ENCODE measurements around the gene RALGPS1. TPM values are rescaled to one million over a fixed set of nuclear protein-coding genes. Genes with fewer than 3 reads are reported as not detected.
"Not testable (repeated sequence)": the region's sequence is repeated elsewhere in the genome, so short reads cannot be mapped to it uniquely, and the experiment has no call there.

Gene RALGPS1
- total RNA-seq, 2 experiments from 2014 or later: 2.5 to 4.1 TPM

DNA sequence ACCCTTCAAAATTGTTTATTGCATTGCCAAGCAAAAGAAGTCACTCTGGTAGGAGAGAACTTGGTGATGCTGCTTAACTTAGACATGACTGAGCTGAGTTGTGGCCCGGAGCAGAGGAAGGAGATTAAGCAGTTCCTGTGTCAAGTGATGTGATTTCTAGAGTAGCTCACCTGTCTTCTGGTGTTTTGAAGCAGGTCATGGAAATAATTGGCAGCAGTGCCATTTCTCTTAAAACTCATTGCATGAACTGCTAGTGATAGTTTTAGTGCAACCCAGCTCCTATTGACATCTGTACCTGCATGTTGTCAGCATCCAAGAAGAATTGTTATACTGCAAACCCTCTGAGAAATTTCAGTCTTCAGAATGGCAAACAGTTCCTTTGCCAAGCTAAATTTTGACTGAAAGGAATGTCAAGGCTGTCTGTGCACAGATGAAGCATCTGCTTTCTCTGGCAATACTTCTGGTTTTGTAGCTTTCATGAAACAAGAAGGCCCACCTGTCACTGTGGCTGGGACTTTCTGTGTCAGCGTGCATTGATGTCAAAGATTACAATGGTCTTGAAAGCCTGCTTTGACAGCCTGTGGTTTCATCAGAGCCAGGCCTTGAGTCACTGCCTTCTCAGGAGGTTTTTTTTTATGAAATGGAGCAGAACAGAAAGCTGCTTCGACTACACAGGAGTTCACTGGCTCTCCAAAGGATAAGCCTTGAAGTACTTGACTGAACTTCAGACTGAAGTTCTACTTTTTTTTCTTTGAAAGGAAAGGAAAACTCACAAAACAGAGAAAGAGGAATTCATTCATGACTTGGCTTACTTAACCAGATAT, 90.6 kb downstream of the RALGPS1 start:
- peak; percentile 83 for DNase-seq
- H3K27ac Mint-ChIP-seq: peak overlapping the region; percentile 76
- no peaks in the 10 kb centered on the region for H3K9me3 Mint-ChIP-seq (ENCODE audit: insufficient read depth)

GRCh38 chr9:127005770-127006314, 91.3 kb downstream of the RALGPS1 start:
- Mint-ChIP-seq H3K4me3 (no peak overlapping the region), H3K27me3 (ENCODE audit: low read depth) (peaks cover 4% of the 10 kb centered on the region), H3K27ac (peak overlapping the region; percentile 76), H3K9me3 (ENCODE audit: insufficient read depth) (no peaks in the 10 kb centered on the region), H3K36me3 (ENCODE audit: low read depth) (no peaks in the 10 kb centered on the region), H3K4me1 (ENCODE audit: low read depth) (peaks cover 29% of the 10 kb centered on the region)
- DNase-seq: no peak
- peak; percentile 6 for ATAC-seq
- CTCF ChIA-PET: interaction anchor here (0.9 to 2.8 kb wide), 5 partner anchors 19 to 193 kb away, joined by 3 to 29 read pairs (median 5); no protein-coding TSS in a partner anchor
- POLR2A ChIA-PET: interaction anchor here (1.5 kb wide), 1 partner anchor 19 kb away, joined by 21 read pairs; no protein-coding TSS in a partner anchor

More for the DNA sequence above, 90.6 kb downstream of the RALGPS1 start:
- ChIA-PET CTCF (interaction anchor here (0.7 to 2.8 kb wide), 8 partner anchors 19 to 300 kb away, joined by 3 to 29 read pairs (median 4); no protein-coding TSS in a partner anchor), POLR2A (interaction anchor here (1.0 to 1.5 kb wide), 2 partner anchors 19 to 44 kb away, joined by 4 to 21 read pairs; no protein-coding TSS in a partner anchor)
- H3K36me3 Mint-ChIP-seq (ENCODE audit: low read depth): no peaks in the 10 kb centered on the region
- H3K4me3 Mint-ChIP-seq: peak overlapping the region; percentile 30
- H3K27me3 Mint-ChIP-seq (ENCODE audit: low read depth): peaks cover 4% of the 10 kb centered on the region
- peaks cover 30% of the 10 kb centered on the region for H3K4me1 Mint-ChIP-seq (ENCODE audit: low read depth)
- peak; percentile 98 for ATAC-seq

DNA sequence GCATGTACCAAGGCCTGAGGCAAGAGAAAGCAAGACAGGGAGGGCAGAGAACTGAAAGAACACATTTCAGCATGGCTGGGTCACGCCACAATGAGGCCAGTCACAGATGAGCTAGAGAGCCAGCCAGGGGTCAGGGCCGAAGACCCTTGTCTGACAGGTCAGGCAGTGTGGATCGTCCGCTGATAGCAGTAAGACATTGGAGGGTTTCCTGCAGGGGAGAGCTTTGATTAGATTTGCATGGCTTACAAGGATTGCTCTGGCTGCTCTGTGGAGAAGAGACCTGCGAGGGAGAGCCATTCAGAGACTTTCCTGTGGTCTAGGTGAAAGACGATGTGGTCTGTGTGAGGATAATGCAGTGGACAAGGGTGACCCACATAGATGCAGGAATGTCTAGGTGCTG, 93.1 kb downstream of the RALGPS1 start:
- ATAC-seq: no peak
- H3K4me1 Mint-ChIP-seq (ENCODE audit: low read depth): peaks cover 29% of the 10 kb centered on the region

DNA sequence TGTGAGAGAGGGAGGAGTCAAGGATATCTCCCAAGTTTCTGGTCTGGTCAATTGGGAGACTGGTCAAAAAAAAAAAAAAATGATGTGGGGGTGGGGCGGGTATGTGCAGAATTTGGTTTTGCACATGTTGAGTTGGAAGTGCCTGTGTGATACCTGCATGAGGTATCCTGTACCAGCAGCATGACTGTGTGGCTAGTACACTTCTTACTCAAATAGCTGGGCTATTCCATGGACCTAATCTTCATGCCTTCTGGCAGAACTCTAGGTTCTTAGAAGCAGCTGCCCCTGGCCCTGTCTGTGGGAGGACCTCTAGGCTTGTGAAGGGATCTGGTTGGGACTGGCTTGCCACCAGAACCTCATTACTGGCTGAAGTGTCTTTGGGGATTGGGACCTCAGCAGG, 93.5 kb downstream of the RALGPS1 start:
- Mint-ChIP-seq H3K27me3 (ENCODE audit: low read depth) (peaks cover 10% of the 10 kb centered on the region), H3K27ac (no peak overlapping the region), H3K9me3 (ENCODE audit: insufficient read depth) (no peaks in the 10 kb centered on the region), H3K4me3 (no peak overlapping the region), H3K4me1 (ENCODE audit: low read depth) (peaks cover 29% of the 10 kb centered on the region), H3K36me3 (ENCODE audit: low read depth) (no peaks in the 10 kb centered on the region)
- ChIA-PET CTCF (interaction anchor here (1.2 to 1.5 kb wide), 3 partner anchors 16 to 30 kb away, joined by 3 to 6 read pairs (median 3); no protein-coding TSS in a partner anchor), POLR2A (interaction anchor here (0.9 to 1.4 kb wide), 2 partner anchors 24 to 144 kb away, joined by 3 read pairs; no protein-coding TSS in a partner anchor)
- ATAC-seq (no peak), DNase-seq (no peak)

More for the DNA sequence above, 93.1 kb downstream of the RALGPS1 start:
- Mint-ChIP-seq H3K9me3 (ENCODE audit: insufficient read depth) (no peaks in the 10 kb centered on the region), H3K27ac (no peak overlapping the region), H3K4me3 (no peak overlapping the region), H3K36me3 (ENCODE audit: low read depth) (no peaks in the 10 kb centered on the region), H3K27me3 (ENCODE audit: low read depth) (peaks cover 10% of the 10 kb centered on the region)
- CTCF ChIA-PET: interaction anchor here (1.0 to 1.2 kb wide), 4 partner anchors 11 to 41 kb away, joined by 3 to 4 read pairs (median 3); no protein-coding TSS in a partner anchor
- POLR2A ChIA-PET: interaction anchor here (1.4 kb wide), 1 partner anchor 144 kb away, joined by 3 read pairs; no protein-coding TSS in a partner anchor
- no peak for DNase-seq

- DNase-seq (no peak), ATAC-seq (no peak)
- Mint-ChIP-seq H3K27me3 (ENCODE audit: low read depth) (peaks cover 22% of the 10 kb centered on the region), H3K4me3 (no peak overlapping the region), H3K4me1 (ENCODE audit: low read depth) (peaks cover 8% of the 10 kb centered on the region), H3K27ac (no peak overlapping the region), H3K9me3 (ENCODE audit: insufficient read depth) (no peaks in the 10 kb centered on the region), H3K36me3 (ENCODE audit: low read depth) (no peaks in the 10 kb centered on the region)
- CTCF ChIA-PET: no interaction called here
- POLR2A ChIA-PET: no interaction called here
These were observed 97.2 kb downstream of the RALGPS1 start for GRCh38 chr9:127011772-127012171.

- Mint-ChIP-seq H3K4me3 (no peak overlapping the region), H3K36me3 (ENCODE audit: low read depth) (no peaks in the 10 kb centered on the region), H3K9me3 (ENCODE audit: insufficient read depth) (no peaks in the 10 kb centered on the region), H3K4me1 (ENCODE audit: low read depth) (peaks cover 7% of the 10 kb centered on the region), H3K27ac (no peak overlapping the region), H3K27me3 (ENCODE audit: low read depth) (peaks cover 22% of the 10 kb centered on the region)
- ChIA-PET CTCF (interaction anchor here (1.4 kb wide), 1 partner anchor 26 kb away, joined by 3 read pairs; no protein-coding TSS in a partner anchor), POLR2A (no interaction called here)
- ATAC-seq: no peak
- no peak for DNase-seq
These were observed 97.7 kb downstream of the RALGPS1 start for GRCh38 chr9:127012250-127012649.

DNA sequence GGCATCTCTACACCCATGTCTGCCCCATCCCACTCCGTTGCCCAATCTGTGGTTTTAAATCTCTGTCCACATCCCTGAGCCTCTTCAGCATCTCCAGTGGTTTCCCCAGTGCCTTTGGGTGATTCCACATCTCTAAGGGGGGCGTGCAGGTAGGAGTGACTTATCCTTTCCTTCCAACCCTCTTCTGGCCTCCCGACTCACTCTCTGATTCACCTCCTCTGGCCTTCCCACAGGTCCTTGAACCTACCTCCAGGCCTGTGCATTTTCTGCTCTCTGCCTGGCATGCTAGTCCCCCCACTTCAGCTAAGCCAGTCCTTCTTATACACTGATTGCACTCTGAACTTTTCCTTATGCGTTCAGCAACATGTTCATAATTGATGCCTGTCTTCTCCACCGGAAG, 99.0 kb downstream of the RALGPS1 start:
- ATAC-seq (no peak), DNase-seq (no peak)
- POLR2A ChIA-PET: no interaction called here
- Mint-ChIP-seq H3K27me3 (ENCODE audit: low read depth) (peaks cover 20% of the 10 kb centered on the region), H3K9me3 (ENCODE audit: insufficient read depth) (no peaks in the 10 kb centered on the region), H3K4me1 (ENCODE audit: low read depth) (no peaks in the 10 kb centered on the region), H3K27ac (no peak overlapping the region), H3K36me3 (ENCODE audit: low read depth) (no peaks in the 10 kb centered on the region), H3K4me3 (no peak overlapping the region)
- CTCF ChIA-PET: interaction anchor here (1.4 kb wide), 1 partner anchor 28 kb away, joined by 3 read pairs; no protein-coding TSS in a partner anchor

DNA sequence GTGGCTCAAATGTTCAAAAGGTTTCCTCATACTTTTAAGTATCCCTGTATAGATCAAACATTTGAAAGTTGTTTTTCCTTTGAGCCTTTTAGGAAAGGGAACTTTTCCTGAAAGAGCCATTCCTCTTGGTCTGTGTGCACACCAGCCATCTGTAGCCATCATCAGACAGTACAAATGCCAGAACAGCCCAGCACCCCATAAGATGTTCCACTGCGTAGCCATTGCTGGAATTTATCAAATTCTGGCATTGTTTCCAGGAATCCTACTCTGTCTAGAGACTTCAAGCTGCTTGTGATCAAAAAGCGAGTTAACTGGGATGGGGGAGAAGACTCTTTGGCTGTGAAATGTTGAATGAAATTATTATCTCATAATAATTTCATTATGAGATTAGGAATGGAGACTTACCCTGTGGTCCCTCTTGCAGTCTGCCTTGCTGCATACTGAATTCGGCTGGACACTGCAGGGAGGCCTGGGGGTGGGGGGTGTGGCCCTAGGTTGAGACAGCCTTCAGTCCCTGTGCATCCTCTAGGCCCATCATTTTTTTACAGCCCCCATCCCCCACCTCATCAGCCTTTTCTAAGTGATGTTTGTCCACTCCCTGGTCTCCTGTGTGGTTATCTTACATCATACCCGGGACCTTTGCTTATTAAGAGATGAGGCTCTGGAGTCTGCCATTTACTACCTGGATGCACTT, 99.8 kb downstream of the RALGPS1 start:
- Mint-ChIP-seq H3K9me3 (ENCODE audit: insufficient read depth) (no peaks in the 10 kb centered on the region), H3K27ac (no peak overlapping the region), H3K4me3 (no peak overlapping the region), H3K4me1 (ENCODE audit: low read depth) (no peaks in the 10 kb centered on the region), H3K27me3 (ENCODE audit: low read depth) (peaks cover 18% of the 10 kb centered on the region), H3K36me3 (ENCODE audit: low read depth) (no peaks in the 10 kb centered on the region)
- CTCF ChIA-PET: no interaction called here
- ATAC-seq: no peak
- POLR2A ChIA-PET: no interaction called here
- no peak for DNase-seq

DNA sequence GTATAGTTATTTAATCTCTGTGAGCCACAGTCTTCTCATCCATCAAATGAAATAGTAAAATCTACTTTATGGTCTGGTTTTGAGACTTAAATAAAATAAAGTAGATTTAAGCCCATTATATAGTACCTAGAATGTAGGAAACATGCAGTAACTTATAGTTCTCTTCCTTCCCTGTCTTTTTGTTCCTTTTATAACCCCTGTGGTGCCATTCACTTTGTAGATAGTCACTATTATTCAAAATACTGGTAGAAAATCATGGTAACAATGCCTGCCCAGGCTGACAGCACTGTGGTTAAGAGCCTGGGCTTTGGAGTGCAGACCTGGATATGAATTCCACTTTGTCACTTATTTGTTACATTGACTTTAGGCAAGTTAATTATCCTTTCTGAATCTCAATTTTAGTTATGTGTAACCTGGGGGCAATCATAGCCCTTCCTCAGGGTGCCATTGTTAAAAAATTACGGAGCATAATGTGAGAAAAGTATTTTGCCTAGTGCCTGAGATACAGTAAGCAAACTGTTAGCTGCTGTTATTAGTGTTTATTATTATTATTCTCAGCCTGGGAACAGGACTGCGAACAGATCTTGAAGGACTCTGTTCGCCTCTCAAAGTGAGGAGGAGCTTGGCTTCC, 100.4 kb downstream of the RALGPS1 start:
- ChIA-PET POLR2A (no interaction called here), CTCF (no interaction called here)
- no peak overlapping the region for H3K27ac Mint-ChIP-seq
- H3K36me3 Mint-ChIP-seq (ENCODE audit: low read depth): no peaks in the 10 kb centered on the region
- no peak for DNase-seq
- no peak for ATAC-seq
- H3K4me3 Mint-ChIP-seq: no peak overlapping the region
- H3K9me3 Mint-ChIP-seq (ENCODE audit: insufficient read depth): no peaks in the 10 kb centered on the region
- H3K4me1 Mint-ChIP-seq (ENCODE audit: low read depth): no peaks in the 10 kb centered on the region
- H3K27me3 Mint-ChIP-seq (ENCODE audit: low read depth): peaks cover 20% of the 10 kb centered on the region

- CTCF ChIA-PET: no interaction called here
- Mint-ChIP-seq H3K9me3 (ENCODE audit: insufficient read depth) (no peaks in the 10 kb centered on the region), H3K4me1 (ENCODE audit: low read depth) (no peaks in the 10 kb centered on the region)
These were observed 101.4 kb downstream of the RALGPS1 start for GRCh38 chr9:127015921-127016512.

GRCh38 chr9:127017979-127018378, 103.4 kb downstream of the RALGPS1 start:
- POLR2A ChIA-PET; ATAC-seq; DNase-seq; H3K4me1 Mint-ChIP-seq (ENCODE audit: low read depth); H3K9me3 Mint-ChIP-seq (ENCODE audit: insufficient read depth); H3K27ac Mint-ChIP-seq; H3K4me3 Mint-ChIP-seq; H3K36me3 Mint-ChIP-seq (ENCODE audit: low read depth): not testable (repeated sequence)
- H3K27me3 Mint-ChIP-seq (ENCODE audit: low read depth): peaks cover 21% of the 10 kb centered on the region
- CTCF ChIA-PET: interaction anchor here (1.2 to 1.4 kb wide), 2 partner anchors 11 to 19 kb away, joined by 3 read pairs; no protein-coding TSS in a partner anchor

More at GRCh38 chr9:127015921-127016512, 101.4 kb downstream of the RALGPS1 start:
- H3K27me3 Mint-ChIP-seq (ENCODE audit: low read depth): peaks cover 20% of the 10 kb centered on the region
- no peak overlapping the region for H3K4me3 Mint-ChIP-seq
- no peak for DNase-seq
- POLR2A ChIA-PET: no interaction called here
- H3K36me3 Mint-ChIP-seq (ENCODE audit: low read depth): no peaks in the 10 kb centered on the region
- no peak for ATAC-seq
- no peak overlapping the region for H3K27ac Mint-ChIP-seq

Measured in activated CD8-positive, alpha-beta T cell treated with anti-CD3 and anti-CD28 coated beads, Interleukin-2, amount 10 ng/mL, durations not matched to agents 7 days and 5 days (primary cell).